ENCODE data around the gene FHOD1. TPM values are rescaled to one million over a fixed set of nuclear protein-coding genes. Genes with fewer than 3 reads are reported as not detected.

The FHOD1 gene
- total RNA-seq, 1 experiment from 2014 or later: 96.4 TPM

GRCh38 chr16:67206129-67206837 is 41.0 kb downstream of the FHOD1 start:
- H3K27me3 ChIP-seq (replicated peaks; ENCODE audit: insufficient read depth, low read depth, low read length, poor library complexity): no peaks in the 10 kb centered on the region
- H3K27ac ChIP-seq (ENCODE audit: low read depth, low read length, poor library complexity, severe bottlenecking): no peak overlapping the region
- DNase-seq (ENCODE audit: low spot score): no peak
- TF ChIP-seq EZH2 (IDR thresholded peaks at IDR 0.05; ENCODE audit: borderline replicate concordance, low read depth, low read length, poor library complexity, severe bottlenecking): no peak
- TF ChIP-seq, protein P1, sequence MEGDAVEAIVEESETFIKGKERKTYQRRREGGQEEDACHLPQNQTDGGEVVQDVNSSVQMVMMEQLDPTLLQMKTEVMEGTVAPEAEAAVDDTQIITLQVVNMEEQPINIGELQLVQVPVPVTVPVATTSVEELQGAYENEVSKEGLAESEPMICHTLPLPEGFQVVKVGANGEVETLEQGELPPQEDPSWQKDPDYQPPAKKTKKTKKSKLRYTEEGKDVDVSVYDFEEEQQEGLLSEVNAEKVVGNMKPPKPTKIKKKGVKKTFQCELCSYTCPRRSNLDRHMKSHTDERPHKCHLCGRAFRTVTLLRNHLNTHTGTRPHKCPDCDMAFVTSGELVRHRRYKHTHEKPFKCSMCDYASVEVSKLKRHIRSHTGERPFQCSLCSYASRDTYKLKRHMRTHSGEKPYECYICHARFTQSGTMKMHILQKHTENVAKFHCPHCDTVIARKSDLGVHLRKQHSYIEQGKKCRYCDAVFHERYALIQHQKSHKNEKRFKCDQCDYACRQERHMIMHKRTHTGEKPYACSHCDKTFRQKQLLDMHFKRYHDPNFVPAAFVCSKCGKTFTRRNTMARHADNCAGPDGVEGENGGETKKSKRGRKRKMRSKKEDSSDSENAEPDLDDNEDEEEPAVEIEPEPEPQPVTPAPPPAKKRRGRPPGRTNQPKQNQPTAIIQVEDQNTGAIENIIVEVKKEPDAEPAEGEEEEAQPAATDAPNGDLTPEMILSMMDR (conservative IDR thresholded peaks at IDR 0.05; ENCODE audit: low read depth, low read length): no peak
- H3K4me3 ChIP-seq (ENCODE audit: low read depth, low read length, poor library complexity, severe bottlenecking): no peak overlapping the region
- no peaks in the 10 kb centered on the region for H3K4me1 ChIP-seq (ENCODE audit: insufficient read depth, low read length, poor library complexity, severe bottlenecking)
- BruUV-seq (replicated peaks): no TSS peak
- intact Hi-C loops (cut with micrococcal nuclease; ENCODE audit: unreplicated experiment): no loop called here
- H3K36me3 ChIP-seq (ENCODE audit: insufficient read depth, low read length, poor library complexity, severe bottlenecking): peaks cover 18% of the 10 kb centered on the region
- H3K9me3 ChIP-seq (ENCODE audit: low read depth, low read length, poor library complexity, severe bottlenecking): no peaks in the 10 kb centered on the region
- POLR2A ChIA-PET (ENCODE audit: low non-redundant PET): interaction anchor here (0.6 kb wide), 1 partner anchor 26 kb away, joined by 8 read pairs; no protein-coding TSS in a partner anchor
- CTCF ChIA-PET: no interaction called here

GRCh38 chr16:67204076-67204475 is 43.2 kb downstream of the FHOD1 start:
- Histone ChIP-seq H3K4me3 (ENCODE audit: low read depth, low read length, poor library complexity, severe bottlenecking) (no peak overlapping the region), H3K4me1 (ENCODE audit: insufficient read depth, low read length, poor library complexity, severe bottlenecking) (no peaks in the 10 kb centered on the region), H3K27ac (ENCODE audit: low read depth, low read length, poor library complexity, severe bottlenecking) (no peak overlapping the region), H3K9me3 (ENCODE audit: low read depth, low read length, poor library complexity, severe bottlenecking) (no peaks in the 10 kb centered on the region), H3K27me3 (replicated peaks; ENCODE audit: insufficient read depth, low read depth, low read length, poor library complexity) (no peaks in the 10 kb centered on the region), H3K36me3 (ENCODE audit: insufficient read depth, low read length, poor library complexity, severe bottlenecking) (peaks cover 20% of the 10 kb centered on the region)
- no TSS peak for BruUV-seq (replicated peaks)
- TF ChIP-seq, protein P1 (conservative IDR thresholded peaks at IDR 0.05; ENCODE audit: low read depth, low read length): no peak
- TF ChIP-seq EZH2 (IDR thresholded peaks at IDR 0.05; ENCODE audit: borderline replicate concordance, low read depth, low read length, poor library complexity, severe bottlenecking): no peak
- DNase-seq (ENCODE audit: low spot score): no peak
- intact Hi-C loops (cut with micrococcal nuclease; ENCODE audit: unreplicated experiment): no loop called here
- POLR2A ChIA-PET (ENCODE audit: low non-redundant PET): no interaction called here
- CTCF ChIA-PET: no interaction called here

DNA sequence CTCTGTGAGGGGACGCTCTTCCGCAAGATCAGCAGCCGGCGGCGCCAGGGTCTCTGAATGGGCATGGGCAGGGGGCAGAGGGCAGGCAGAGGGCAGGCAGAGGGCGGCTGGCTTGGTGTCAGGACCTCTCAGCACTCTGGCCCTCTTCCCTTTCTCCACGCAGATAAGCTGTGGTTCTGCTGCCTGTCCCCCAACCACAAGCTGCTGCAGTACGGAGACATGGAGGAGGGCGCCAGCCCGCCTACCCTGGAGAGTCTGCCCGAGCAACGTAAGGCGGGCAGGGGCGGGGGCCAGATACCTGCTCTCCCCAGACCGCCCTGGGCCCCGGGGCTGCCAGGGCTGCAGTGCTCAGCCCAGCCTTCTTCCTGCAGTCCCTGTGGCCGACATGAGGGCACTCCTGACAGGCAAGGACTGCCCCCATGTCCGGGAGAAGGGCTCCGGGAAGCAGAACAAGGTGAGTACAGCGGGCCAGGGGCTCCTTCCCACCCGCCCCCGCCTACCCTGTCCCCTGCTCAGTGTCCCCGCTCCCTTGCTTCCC is 44.3 kb downstream of the FHOD1 start:
- Histone ChIP-seq H3K4me3 (ENCODE audit: low read depth, low read length, poor library complexity, severe bottlenecking) (no peak overlapping the region), H3K4me1 (ENCODE audit: insufficient read depth, low read length, poor library complexity, severe bottlenecking) (no peaks in the 10 kb centered on the region), H3K27me3 (replicated peaks; ENCODE audit: insufficient read depth, low read depth, low read length, poor library complexity) (no peaks in the 10 kb centered on the region), H3K27ac (ENCODE audit: low read depth, low read length, poor library complexity, severe bottlenecking) (no peak overlapping the region), H3K9me3 (ENCODE audit: low read depth, low read length, poor library complexity, severe bottlenecking) (no peaks in the 10 kb centered on the region), H3K36me3 (ENCODE audit: insufficient read depth, low read length, poor library complexity, severe bottlenecking) (peaks cover 25% of the 10 kb centered on the region)
- intact Hi-C loops (cut with micrococcal nuclease; ENCODE audit: unreplicated experiment): no loop called here
- no peak for DNase-seq (ENCODE audit: low spot score)
- POLR2A ChIA-PET (ENCODE audit: low non-redundant PET): interaction anchor here (0.6 kb wide), 1 partner anchor 461 kb away, joined by 3 read pairs; no protein-coding TSS in a partner anchor
- BruUV-seq (replicated peaks): no TSS peak
- CTCF ChIA-PET: no interaction called here
- TF ChIP-seq EZH2 (IDR thresholded peaks at IDR 0.05; ENCODE audit: borderline replicate concordance, low read depth, low read length, poor library complexity, severe bottlenecking): no peak
- TF ChIP-seq, protein P1 (conservative IDR thresholded peaks at IDR 0.05; ENCODE audit: low read depth, low read length): no peak
